Thoracic aorta (tissue), 2 donors: ENCODE measurements around the gene PRKCG. TPM values are rescaled to one million over a fixed set of nuclear protein-coding genes. Genes with fewer than 3 reads are reported as not detected.

Experiments
- ATAC-seq: fragments of 150-250 bp; one replicate; pipeline ENCODE4 v1.8.0; 2017; ENCODE audit warnings: low read depth; ENCODE audit not compliant: insufficient number of reproducible peaks, low FRiP score
- DNase-seq: peaks from one replicate; pipeline ENCODE4 v3.0.0-alpha.2; 2020; ENCODE audit warnings: low spot score
- H3K27ac ChIP-seq, 2 donors: fragments of 200-600 bp; sonication (generic); 1 replicate in 1 of 2; 2 replicates in 1 of 2; pipeline ENCODE4 v1.5.1; 2016; ENCODE audit warnings: mild to moderate bottlenecking in 2 of 2, moderate library complexity in 2 of 2
- H3K27me3 ChIP-seq: fragments of 200-600 bp; sonication (generic); replicated peaks from 2 replicates; pipeline ENCODE4 v1.6.0; 2016; ENCODE audit warnings: mild to moderate bottlenecking; ENCODE audit not compliant: insufficient read depth
- H3K36me3 ChIP-seq: fragments of 200-600 bp; sonication (generic); one replicate; pipeline ENCODE4 v1.5.1; 2016
- H3K4me1 ChIP-seq, 2 donors: fragments of 200-600 bp; sonication (generic); 1 replicate in 1 of 2; 2 replicates in 1 of 2; pipeline versions ENCODE4 v1.5.1 to v1.6.0; 2016; ENCODE audit warnings: low read depth in 2 of 2, mild to moderate bottlenecking in 1 of 2; ENCODE audit not compliant: control insufficient read depth in 1 of 2
- H3K4me3 ChIP-seq: fragments of 200-600 bp; sonication (generic); 2 replicates; pipeline ENCODE4 v1.5.1; 2016; ENCODE audit warnings: mild to moderate bottlenecking
- H3K9me3 ChIP-seq: fragments of 200-600 bp; sonication (generic); 2 replicates; pipeline ENCODE4 v1.5.1; 2016
- CTCF ChIP-seq: fragments of 200-600 bp; sonication (generic); IDR thresholded peaks from one replicate; pipeline ENCODE4 v1.5.1; 2019; ENCODE audit warnings: antibody characterized with exemption
- total RNA-seq, 2 donors: library from RNA; depleted of rRNA; stranded (reverse); fragments of >200 nt; gene quantifications; one replicate each; pipeline versions ENCODE4 v1.1.0 to v1.2.3, GENCODE V29; 2016

Gene PRKCG
- total RNA-seq, 2 donors from 2014 or later: not detected

- ATAC-seq (no peak), DNase-seq (no peak)
- Histone ChIP-seq H3K27me3 (no peaks in the 10 kb centered on the region), H3K27ac (no peak overlapping the region), H3K9me3 (no peaks in the 10 kb centered on the region), H3K36me3 (peaks cover 44% of the 10 kb centered on the region), H3K4me1 (peaks cover 24 to 57% of the 10 kb centered on the region in 2 donors), H3K4me3 (no peak overlapping the region)
- TF ChIP-seq CTCF: no peak
These were observed 6.2 kb upstream of the PRKCG start for GRCh38 chr19:53875602-53876325.

GRCh38 chr19:53876651-53877224 is 5.3 kb upstream of the PRKCG start:
- Histone ChIP-seq H3K36me3 (peaks cover 37% of the 10 kb centered on the region), H3K27me3 (peaks cover 1% of the 10 kb centered on the region), H3K27ac (no peak overlapping the region), H3K9me3 (no peaks in the 10 kb centered on the region), H3K4me1 (peaks cover 22 to 56% of the 10 kb centered on the region in 2 donors), H3K4me3 (no peak overlapping the region)
- DNase-seq (no peak), ATAC-seq (no peak)
- no peak for TF ChIP-seq CTCF

- Histone ChIP-seq H3K27me3 (peaks cover 7% of the 10 kb centered on the region), H3K36me3 (peaks cover 35% of the 10 kb centered on the region), H3K4me1 (peaks cover 28 to 57% of the 10 kb centered on the region in 2 donors), H3K4me3 (no peak overlapping the region), H3K9me3 (no peaks in the 10 kb centered on the region), H3K27ac (no peak overlapping the region)
- DNase-seq (no peak), ATAC-seq (no peak)
- no peak for TF ChIP-seq CTCF
These were observed 4.6 kb upstream of the PRKCG start for GRCh38 chr19:53877361-53877766.

GRCh38 chr19:53878776-53879139 is 3.2 kb upstream of the PRKCG start:
- ATAC-seq: no peak
- H3K4me1 ChIP-seq: peaks cover 28 to 47% of the 10 kb centered on the region in 2 donors
- H3K27me3 ChIP-seq: peaks cover 7% of the 10 kb centered on the region
- H3K4me3 ChIP-seq: peak overlapping the region; percentile 67
- no peak for DNase-seq
- TF ChIP-seq CTCF: no peak
- peaks cover 23% of the 10 kb centered on the region for H3K36me3 ChIP-seq
- no peaks in the 10 kb centered on the region for H3K9me3 ChIP-seq
- no peak overlapping the region for H3K27ac ChIP-seq

GRCh38 chr19:53879140-53880081 is 2.6 kb upstream of the PRKCG start:
- Histone ChIP-seq H3K27me3 (peaks cover 7% of the 10 kb centered on the region), H3K36me3 (peaks cover 16% of the 10 kb centered on the region), H3K27ac (no peak overlapping the region), H3K9me3 (no peaks in the 10 kb centered on the region), H3K4me1 (peaks cover 26 to 40% of the 10 kb centered on the region in 2 donors), H3K4me3 (peak overlapping the region; percentile 67)
- TF ChIP-seq CTCF: no peak
- DNase-seq (peak; percentile 62), ATAC-seq (peak; percentile 73)
